NT2/D1 (cell line): ENCODE data around the gene LSP1.

Experiments
- SUZ12 ChIP-seq: IDR thresholded peaks from 2 replicates; pipeline ENCODE4 v1.6.1; 2011; ENCODE audit not compliant: insufficient read length, insufficient read depth; ENCODE audit errors: extremely low read depth
- YY1 ChIP-seq: IDR thresholded peaks from 2 replicates; pipeline ENCODE4 v1.6.1; 2011; ENCODE audit not compliant: insufficient read length, insufficient read depth

- TF ChIP-seq YY1 (no peak), SUZ12 (no peak)
Observed at GRCh38 chr11:1843796-1844195, 9.1 kb upstream of the LSP1 start.
